SK-N-MC (cell line): Measurements from ENCODE around the gene SPAG7.
A peak's percentile ranks its signal among the peaks of the same experiment; 100 is the strongest.

Experiments
- EZH2 ChIP-seq: fragments of 200-600 bp; sonication (generic); IDR thresholded peaks from one replicate; pipeline ENCODE4 v1.6.1; 2017; ENCODE audit warnings: antibody characterized with exemption
- POLR2AphosphoS5 ChIP-seq: IDR thresholded peaks from 2 replicates; pipeline ENCODE4 v1.6.1; 2012; ENCODE audit warnings: mild to moderate bottlenecking, low read depth, low read length, borderline replicate concordance

- TF ChIP-seq POLR2AphosphoS5 (peak; percentile 51; the same call in 1 of the 2 replicates), EZH2 (no peak)
Measured at GRCh38 chr17:4997302-4998026, 29.8 kb upstream of the SPAG7 start, which contains the start of the genes INCA1 and KIF1C.
